Measurements from ENCODE around the gene OPRM1.

OPRM1 gene

GRCh38 chr6:154123155-154123956 lies 84.3 kb downstream of the OPRM1 start:
- Histone ChIP-seq H3K27ac (ENCODE audit: low read length, poor library complexity, severe bottlenecking) (no peak overlapping the region), H3K23ac (ENCODE audit: low read length in 2 of 2) (no peak overlapping the region), H2BK15ac (ENCODE audit: low read depth, poor library complexity, severe bottlenecking) (no peak overlapping the region), H3K4me3 (ENCODE audit: insufficient read depth in 1 of 2, low read depth in 1 of 2, low read length in 2 of 2) (no peak overlapping the region), H2BK120ac (ENCODE audit: low read depth, low read length) (no peak overlapping the region), H3K36me3 (ENCODE audit: control insufficient read depth in 1 of 2, insufficient read depth in 2 of 2, low read depth in 1 of 2, low read length in 2 of 2) (no peaks in the 10 kb centered on the region), H3K79me1 (replicated peaks; ENCODE audit: low read length, poor library complexity, severe bottlenecking) (no peaks in the 10 kb centered on the region), H4K91ac (ENCODE audit: low read length) (no peak overlapping the region), H2BK12ac (ENCODE audit: low read length in 2 of 2) (no peak overlapping the region), H2AK5ac (ENCODE audit: low read length, severe bottlenecking) (no peak overlapping the region), H2BK5ac (ENCODE audit: low read depth, low read length, poor library complexity, severe bottlenecking) (no peak overlapping the region), H3K9ac (ENCODE audit: low read length) (no peak overlapping the region), H4K8ac (ENCODE audit: low read length) (no peak overlapping the region), H2AFZ (ENCODE audit: low read depth, low read length) (no peak overlapping the region), H3K4me1 (ENCODE audit: control insufficient read depth, insufficient read depth, low read depth, low read length) (no peaks in the 10 kb centered on the region), H3K9me3 (ENCODE audit: control insufficient read depth, low read length) (no peaks in the 10 kb centered on the region), H3K18ac (ENCODE audit: low read depth in 1 of 2, low read length in 2 of 2) (no peak overlapping the region), H3K4ac (ENCODE audit: low read depth in 1 of 2, low read length in 2 of 2) (no peak overlapping the region), H3K14ac (ENCODE audit: low read length in 2 of 2) (no peak overlapping the region), H3K27me3 (ENCODE audit: control insufficient read depth in 1 of 2, insufficient read depth in 1 of 2, low read length in 2 of 2) (peaks cover 0 to 8% of the 10 kb centered on the region in 2 experiments), H3K4me2 (ENCODE audit: low read length, poor library complexity, severe bottlenecking) (no peak overlapping the region)
- no peak for DNase-seq
- 80% methylated on average over 7 of the region's 8 CpGs for WGBS

- Histone ChIP-seq H3K18ac (ENCODE audit: low read depth in 1 of 2, low read length in 2 of 2) (no peak overlapping the region), H3K4me1 (ENCODE audit: control insufficient read depth, insufficient read depth, low read depth, low read length) (no peaks in the 10 kb centered on the region), H3K36me3 (ENCODE audit: control insufficient read depth in 1 of 2, insufficient read depth in 2 of 2, low read depth in 1 of 2, low read length in 2 of 2) (no peaks in the 10 kb centered on the region), H3K27ac (ENCODE audit: low read length, poor library complexity, severe bottlenecking) (no peak overlapping the region), H3K4ac (ENCODE audit: low read depth in 1 of 2, low read length in 2 of 2) (no peak overlapping the region), H3K4me2 (ENCODE audit: low read length, poor library complexity, severe bottlenecking) (no peak overlapping the region), H2BK15ac (ENCODE audit: low read depth, poor library complexity, severe bottlenecking) (no peak overlapping the region), H2BK120ac (ENCODE audit: low read depth, low read length) (no peak overlapping the region), H3K79me1 (replicated peaks; ENCODE audit: low read length, poor library complexity, severe bottlenecking) (no peaks in the 10 kb centered on the region), H3K14ac (ENCODE audit: low read length in 2 of 2) (no peak overlapping the region), H2AK5ac (ENCODE audit: low read length, severe bottlenecking) (no peak overlapping the region), H3K4me3 (ENCODE audit: insufficient read depth in 1 of 2, low read depth in 1 of 2, low read length in 2 of 2) (no peak overlapping the region), H2AFZ (ENCODE audit: low read depth, low read length) (no peak overlapping the region), H3K9ac (ENCODE audit: low read length) (no peak overlapping the region), H3K23ac (ENCODE audit: low read length in 2 of 2) (no peak overlapping the region), H4K91ac (ENCODE audit: low read length) (no peak overlapping the region), H2BK5ac (ENCODE audit: low read depth, low read length, poor library complexity, severe bottlenecking) (no peak overlapping the region), H3K27me3 (ENCODE audit: control insufficient read depth in 1 of 2, insufficient read depth in 1 of 2, low read length in 2 of 2) (peaks cover 0 to 4% of the 10 kb centered on the region in 2 experiments), H3K9me3 (ENCODE audit: control insufficient read depth, low read length) (no peaks in the 10 kb centered on the region), H2BK12ac (ENCODE audit: low read length in 2 of 2) (no peak overlapping the region), H4K8ac (ENCODE audit: low read length) (no peak overlapping the region)
- DNase-seq: no peak
- WGBS: no CpG with 5 or more reads among the region's 2 CpGs
Measured at GRCh38 chr6:154125421-154125820, 86.4 kb downstream of the OPRM1 start.

- no peak overlapping the region for H3K27ac ChIP-seq (ENCODE audit: low read length, poor library complexity, severe bottlenecking)
- H2BK15ac ChIP-seq (ENCODE audit: low read depth, poor library complexity, severe bottlenecking): no peak overlapping the region
- H2AK5ac ChIP-seq (ENCODE audit: low read length, severe bottlenecking): no peak overlapping the region
- H4K8ac ChIP-seq (ENCODE audit: low read length): no peak overlapping the region
- no peak overlapping the region for H2AFZ ChIP-seq (ENCODE audit: low read depth, low read length)
- no peaks in the 10 kb centered on the region for H3K27me3 ChIP-seq (ENCODE audit: control insufficient read depth in 1 of 2, insufficient read depth in 1 of 2, low read length in 2 of 2)
- H2BK5ac ChIP-seq (ENCODE audit: low read depth, low read length, poor library complexity, severe bottlenecking): no peak overlapping the region
- no peaks in the 10 kb centered on the region for H3K36me3 ChIP-seq (ENCODE audit: control insufficient read depth in 1 of 2, insufficient read depth in 2 of 2, low read depth in 1 of 2, low read length in 2 of 2)
- no peak overlapping the region for H3K4ac ChIP-seq (ENCODE audit: low read depth in 1 of 2, low read length in 2 of 2)
- H2BK12ac ChIP-seq (ENCODE audit: low read length in 2 of 2): no peak overlapping the region
- no peaks in the 10 kb centered on the region for H3K9me3 ChIP-seq (ENCODE audit: control insufficient read depth, low read length)
- no peak for DNase-seq
- H3K4me3 ChIP-seq (ENCODE audit: insufficient read depth in 1 of 2, low read depth in 1 of 2, low read length in 2 of 2): no peak overlapping the region
- H3K18ac ChIP-seq (ENCODE audit: low read depth in 1 of 2, low read length in 2 of 2): no peak overlapping the region
- no peaks in the 10 kb centered on the region for H3K4me1 ChIP-seq (ENCODE audit: control insufficient read depth, insufficient read depth, low read depth, low read length)
- H3K14ac ChIP-seq (ENCODE audit: low read length in 2 of 2): no peak overlapping the region
- no peak overlapping the region for H4K91ac ChIP-seq (ENCODE audit: low read length)
- H3K4me2 ChIP-seq (ENCODE audit: low read length, poor library complexity, severe bottlenecking): no peak overlapping the region
- 27% methylated on average over 1 of the region's 2 CpGs for WGBS
- H3K79me1 ChIP-seq (replicated peaks; ENCODE audit: low read length, poor library complexity, severe bottlenecking): no peaks in the 10 kb centered on the region
- H3K9ac ChIP-seq (ENCODE audit: low read length): no peak overlapping the region
- H2BK120ac ChIP-seq (ENCODE audit: low read depth, low read length): no peak overlapping the region
- H3K23ac ChIP-seq (ENCODE audit: low read length in 2 of 2): no peak overlapping the region
Measured at GRCh38 chr6:154127657-154128056, 88.6 kb downstream of the OPRM1 start.

- DNase-seq: no peak
- Histone ChIP-seq H2BK15ac (ENCODE audit: low read depth, poor library complexity, severe bottlenecking) (no peak overlapping the region), H3K23ac (ENCODE audit: low read length in 2 of 2) (no peak overlapping the region), H3K79me1 (replicated peaks; ENCODE audit: low read length, poor library complexity, severe bottlenecking) (no peaks in the 10 kb centered on the region), H3K27me3 (ENCODE audit: control insufficient read depth in 1 of 2, insufficient read depth in 1 of 2, low read length in 2 of 2) (no peaks in the 10 kb centered on the region), H3K4me2 (ENCODE audit: low read length, poor library complexity, severe bottlenecking) (no peak overlapping the region), H2BK5ac (ENCODE audit: low read depth, low read length, poor library complexity, severe bottlenecking) (no peak overlapping the region), H3K27ac (ENCODE audit: low read length, poor library complexity, severe bottlenecking) (no peak overlapping the region), H2AFZ (ENCODE audit: low read depth, low read length) (no peak overlapping the region), H3K4ac (ENCODE audit: low read depth in 1 of 2, low read length in 2 of 2) (no peak overlapping the region), H3K14ac (ENCODE audit: low read length in 2 of 2) (no peak overlapping the region), H4K8ac (ENCODE audit: low read length) (no peak overlapping the region), H3K18ac (ENCODE audit: low read depth in 1 of 2, low read length in 2 of 2) (no peak overlapping the region), H2BK120ac (ENCODE audit: low read depth, low read length) (no peak overlapping the region), H3K9me3 (ENCODE audit: control insufficient read depth, low read length) (no peaks in the 10 kb centered on the region), H3K36me3 (ENCODE audit: control insufficient read depth in 1 of 2, insufficient read depth in 2 of 2, low read depth in 1 of 2, low read length in 2 of 2) (no peaks in the 10 kb centered on the region), H3K9ac (ENCODE audit: low read length) (no peak overlapping the region), H2AK5ac (ENCODE audit: low read length, severe bottlenecking) (no peak overlapping the region), H3K4me3 (ENCODE audit: insufficient read depth in 1 of 2, low read depth in 1 of 2, low read length in 2 of 2) (no peak overlapping the region), H3K4me1 (ENCODE audit: control insufficient read depth, insufficient read depth, low read depth, low read length) (no peaks in the 10 kb centered on the region), H2BK12ac (ENCODE audit: low read length in 2 of 2) (no peak overlapping the region), H4K91ac (ENCODE audit: low read length) (no peak overlapping the region)
- WGBS: 73% methylated on average over 5 of the region's 8 CpGs
Measured at GRCh38 chr6:154134471-154135147, 95.6 kb downstream of the OPRM1 start.
